H1 (cell line): Measurements from ENCODE around the gene RBM4B. TPM values are rescaled to one million over a fixed set of nuclear protein-coding genes. Genes with fewer than 3 reads are reported as not detected.

Experiments
- CBX8 ChIP-seq: fragments of 300-800, 300-1000 bp; sonication (generic); IDR thresholded peaks from 2 replicates; pipeline ENCODE4 v1.7.1; 2016; ENCODE audit warnings: low read depth, low read length, borderline replicate concordance
- CHD7 ChIP-seq: fragments of 300-600 bp; sonication (generic); IDR thresholded peaks from 2 replicates; pipeline ENCODE4 v1.7.1; 2012; ENCODE audit warnings: low read length, moderate library complexity, mild to moderate bottlenecking, inconsistent platforms; ENCODE audit not compliant: insufficient replicate concordance
- KDM1A ChIP-seq: fragments of 200-600, 300-600 bp; sonication (generic); IDR thresholded peaks from 2 replicates; pipeline ENCODE4 v1.7.1; 2016; ENCODE audit warnings: mild to moderate bottlenecking, low read length, borderline replicate concordance
- KDM5A ChIP-seq: fragments of 200-600 bp; IDR thresholded peaks from 2 replicates; pipeline ENCODE4 v1.7.1; 2012; ENCODE audit warnings: mild to moderate bottlenecking, low read length, inconsistent platforms, mixed read lengths
- POLR2A ChIP-seq, 2 experiments: IDR thresholded peaks; 1 replicate in 1 of 2; 2 replicates in 1 of 2; pipeline ENCODE4 v1.6.1; 2011; ENCODE audit warnings: low read depth in 2 of 2, low read length in 2 of 2, mild to moderate bottlenecking in 2 of 2; ENCODE audit errors: control extremely low read depth in 1 of 2
- polyA plus RNA-seq, 7 experiments: library from polyadenylated mRNA; depleted of rRNA in 3 of 7; stranded (reverse) in 5 of 7; unstranded in 2 of 7; fragments of >200 nt in 5 of 7; fragments of 200-250 nt in 2 of 7; gene quantifications; 1 replicate in 5 of 7; 2 replicates in 1 of 7; 4 replicates in 1 of 7; pipeline versions ENCODE4 v1.2.1 to v1.2.3, GENCODE V29; 2011 to 2013; ENCODE audit warnings: missing spikeins in 2 of 7, mixed read lengths in 2 of 7
- total RNA-seq: library from RNA; stranded (reverse); fragmentation: NEBNext Ultra II Directional; extraction: Animal tissue kit (Norgen Biotek cat#: 25700); gene quantifications from 2 replicates; pipeline ENCODE4 v1.2.1, GENCODE V29; 2021

RBM4B gene
- total and polyA plus RNA-seq, 2 of the 8 experiments (the other 6 are each of a cell fraction or from before 2014, with no cell fraction given) = 27.5 to 30.5 TPM

GRCh38 chr11:66619080-66619554 lies 58.6 kb downstream of the RBM4B start (continued):
- TF ChIP-seq CHD7 = no peak
- no peak; a peak in 1 of 3 replicates for TF ChIP-seq POLR2A (IDR thresholded peaks at IDR 0.05; ENCODE audit: control extremely low read depth in 1 of 2, low read depth in 2 of 2, low read length in 2 of 2)
- no peak for TF ChIP-seq CBX8
- TF ChIP-seq KDM5A = no peak
- no peak for TF ChIP-seq KDM1A
